CD14-positive monocyte (primary cell): ENCODE results near the gene MBNL2. TPM values are rescaled to one million over a fixed set of nuclear protein-coding genes. Genes with fewer than 3 reads are reported as not detected.

Experiments
- DNase-seq, 3 donors: peaks; one replicate each; pipeline ENCODE4 v3.0.0-alpha.2; 2011 to 2022
- H2AFZ ChIP-seq: 2 replicates; pipeline ENCODE4 v1.6.0; 2012; ENCODE audit warnings: mild to moderate bottlenecking, low read depth, low read length, inconsistent platforms; ENCODE audit not compliant: insufficient read depth, poor library complexity, severe bottlenecking
- H3K27ac ChIP-seq, 2 donors: 1 replicate in 1 of 2; 2 replicates in 1 of 2; pipeline ENCODE4 v1.5.1; 2012 to 2013; ENCODE audit warnings: low read length in 2 of 2, control low read depth in 1 of 2, inconsistent platforms in 1 of 2, low read depth in 1 of 2, mild to moderate bottlenecking in 1 of 2
- H3K27me3 ChIP-seq, 2 donors: one replicate each; pipeline versions ENCODE4 v1.6.0 to v1.6.1; 2011 to 2013; ENCODE audit warnings: low read length in 2 of 2; ENCODE audit not compliant: control insufficient read depth in 2 of 2, insufficient read depth in 2 of 2
- H3K36me3 ChIP-seq, 2 donors: replicated peaks in 1 of 2; 1 replicate in 1 of 2; 2 replicates in 1 of 2; pipeline versions ENCODE4 v1.5.1 to v1.6.1; 2012 to 2013; ENCODE audit warnings: low read length in 2 of 2, control low read depth in 1 of 2, inconsistent platforms in 1 of 2, mild to moderate bottlenecking in 1 of 2; ENCODE audit not compliant: insufficient read depth in 2 of 2, control insufficient read depth in 1 of 2
- H3K4me1 ChIP-seq, 2 donors: 1 replicate in 1 of 2; 2 replicates in 1 of 2; pipeline versions ENCODE4 v1.5.1 to v1.6.1; 2012 to 2013; ENCODE audit warnings: low read length in 2 of 2, control low read depth in 1 of 2, inconsistent platforms in 1 of 2, mild to moderate bottlenecking in 1 of 2, moderate library complexity in 1 of 2; ENCODE audit not compliant: insufficient read depth in 2 of 2, control insufficient read depth in 1 of 2
- H3K4me2 ChIP-seq: replicated peaks from 2 replicates; pipeline ENCODE3; 2012; ENCODE audit warnings: low read length, moderate library complexity, mild to moderate bottlenecking; ENCODE audit not compliant: poor library complexity, severe bottlenecking; ENCODE audit errors: extremely low read depth
- H3K4me3 ChIP-seq, 3 experiments: fragments of 200-600 bp in 1 of 3; sonication (generic) in 1 of 3; replicated peaks in 1 of 3; 1 replicate in 2 of 3; 2 replicates in 1 of 3; pipeline ENCODE4 v1.5.1; 2011 to 2013; ENCODE audit warnings: low read length in 3 of 3, mild to moderate bottlenecking in 3 of 3, control low read depth in 2 of 3, low read depth in 2 of 3, inconsistent platforms in 1 of 3, moderate library complexity in 1 of 3
- H3K79me2 ChIP-seq: 2 replicates; pipeline ENCODE4 v1.6.0; 2012; ENCODE audit warnings: mild to moderate bottlenecking, control low read depth, inconsistent platforms, low read length, moderate library complexity; ENCODE audit not compliant: insufficient read depth
- H3K9ac ChIP-seq: 2 replicates; pipeline ENCODE4 v1.6.0; 2017; ENCODE audit warnings: low read length, mild to moderate bottlenecking; ENCODE audit not compliant: insufficient read depth, poor library complexity, severe bottlenecking
- H3K9me3 ChIP-seq, 2 donors: replicated peaks in 1 of 2; 1 replicate in 1 of 2; 2 replicates in 1 of 2; pipeline versions ENCODE4 v1.5.1 to v1.6.1; 2012 to 2013; ENCODE audit warnings: low read length in 2 of 2, control low read depth in 1 of 2; ENCODE audit not compliant: control insufficient read depth in 1 of 2, insufficient read depth in 1 of 2
- H4K20me1 ChIP-seq: 2 replicates; pipeline ENCODE4 v1.6.0; 2012; ENCODE audit warnings: mild to moderate bottlenecking, low read length, control low read depth, moderate library complexity; ENCODE audit not compliant: insufficient read depth
- H3K27ac Mint-ChIP-seq, 7 donors: one replicate each; pipeline ENCODE4 v1.8.0; 2020; ENCODE audit warnings: mild to moderate bottlenecking in 7 of 7, mixed read lengths in 7 of 7, moderate library complexity in 6 of 7, inconsistent platforms in 2 of 7
- H3K27me3 Mint-ChIP-seq, 3 donors: one replicate each; pipeline ENCODE4 v1.8.0; 2021 to 2022; ENCODE audit warnings: low read depth in 3 of 3, mild to moderate bottlenecking in 3 of 3, mixed read lengths in 3 of 3, moderate library complexity in 3 of 3, inconsistent platforms in 1 of 3
- H3K36me3 Mint-ChIP-seq, 2 donors: one replicate each; pipeline ENCODE4 v1.8.0; 2020; ENCODE audit warnings: mixed read lengths in 2 of 2, inconsistent platforms in 1 of 2, mild to moderate bottlenecking in 1 of 2
- H3K4me1 Mint-ChIP-seq: one replicate; pipeline ENCODE4 v1.8.0; 2020; ENCODE audit warnings: mild to moderate bottlenecking, mixed read lengths
- H3K4me3 Mint-ChIP-seq, 2 donors: one replicate each; pipeline ENCODE4 v1.8.0; 2020; ENCODE audit warnings: mild to moderate bottlenecking in 2 of 2, mixed read lengths in 2 of 2, moderate library complexity in 1 of 2
- H3K9me3 Mint-ChIP-seq, 7 donors: one replicate each; pipeline ENCODE4 v1.8.0; 2020 to 2022; ENCODE audit warnings: mixed read lengths in 7 of 7, mild to moderate bottlenecking in 6 of 7, moderate library complexity in 6 of 7, inconsistent platforms in 2 of 7
- CTCF ChIP-seq: fragments of 200-600 bp; IDR thresholded peaks from one replicate; pipeline ENCODE4 v1.8.0; 2022; ENCODE audit warnings: antibody characterized with exemption, mild to moderate bottlenecking
- WGBS: methylation state at CpG from one replicate; pipeline ENCODE4 v1.1.5; 2013; ENCODE audit warnings: missing lambda C conversion rate; ENCODE audit not compliant: insufficient coverage; 5-methylcytosine and 5-hydroxymethylcytosine counted together
- intact Hi-C, 2 donors: fragments of 100-400 bp; cut with micrococcal nuclease; formaldehyde crosslinking; loops; one replicate each; pipeline versions ENCODE4 v1.15.0 to v1.15.1; 2023
- polyA plus RNA-seq, 3 donors: library from polyadenylated mRNA; depleted of rRNA in 1 of 3; unstranded in 2 of 3; stranded (reverse) in 1 of 3; fragments of 300-500 nt in 2 of 3; fragments of >200 nt in 1 of 3; fragmentation: Illumina TruSeq in 2 of 3; gene quantifications; 1 replicate in 2 of 3; 2 replicates in 1 of 3; pipeline ENCODE4 v1.2.3, GENCODE V29; 2012 to 2021

The MBNL2 gene
- polyA plus RNA-seq, 3 donors = 8.5 to 15.5 (median 13.4) TPM

- peaks cover 0 to 6% of the 10 kb centered on the region in 2 donors for H3K36me3 Mint-ChIP-seq
- DNase-seq = no peak
- H3K27ac ChIP-seq = no peak overlapping the region
- H3K27ac Mint-ChIP-seq = no peak overlapping the region
- H3K9ac ChIP-seq = no peak overlapping the region
- no peak for TF ChIP-seq CTCF
- no peaks in the 10 kb centered on the region for H3K27me3 ChIP-seq
- H3K4me3 ChIP-seq = no peak overlapping the region
- H3K36me3 ChIP-seq = peaks cover 0 to 3% of the 10 kb centered on the region in 2 donors
- no peaks in the 10 kb centered on the region for H3K9me3 Mint-ChIP-seq
- H3K4me2 ChIP-seq = no peak overlapping the region
- no peaks in the 10 kb centered on the region for H3K9me3 ChIP-seq
- no CpG with 5 or more reads among the region's 2 CpGs for WGBS
- peaks cover 16 to 30% of the 10 kb centered on the region in 2 donors for H3K4me1 ChIP-seq
- no peak overlapping the region for H2AFZ ChIP-seq
- H4K20me1 ChIP-seq = peaks cover 9% of the 10 kb centered on the region
- peak overlapping the region in 1 of 2 donors; percentile 24 for H3K4me3 Mint-ChIP-seq
- H3K79me2 ChIP-seq = peaks cover 37% of the 10 kb centered on the region
- H3K27me3 Mint-ChIP-seq = peaks cover 0 to 3% (median 2%) of the 10 kb centered on the region in 3 donors
- H3K4me1 Mint-ChIP-seq = peaks cover 24% of the 10 kb centered on the region
- intact Hi-C loops = loop anchor here (10.0 kb wide), 3 partner anchors 52 to 538 kb away; partner anchors contain the start of gene MBNL2 (in 2 of the 2)
Measured at GRCh38 chr13:97436845-97437244, 214.7 kb downstream of the MBNL2 start.

DNA sequence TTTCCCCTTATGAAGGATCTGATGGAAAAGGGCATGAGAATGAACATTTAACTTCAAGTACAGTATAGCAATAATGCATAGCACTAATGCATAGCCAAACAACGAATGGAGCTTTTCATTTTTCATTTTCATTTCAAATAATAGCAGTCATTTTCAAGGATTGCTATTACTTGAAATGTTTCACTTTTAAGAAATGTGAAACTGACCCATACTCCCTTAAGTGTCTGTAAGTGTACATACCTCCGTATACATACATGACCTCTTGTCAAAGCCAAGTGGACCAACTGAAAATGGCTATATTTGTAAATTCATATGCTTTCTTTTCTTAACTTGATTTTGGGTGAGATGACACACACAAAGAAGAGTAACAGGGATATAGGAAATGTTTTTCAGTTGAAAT lies 215.6 kb downstream of the MBNL2 start:
- no peak overlapping the region for H3K27ac Mint-ChIP-seq
- H3K27ac ChIP-seq = no peak overlapping the region

More for the DNA sequence above, 215.6 kb downstream of the MBNL2 start:
- Mint-ChIP-seq H3K4me3 (no peak overlapping the region), H3K27me3 (peaks cover 0 to 3% (median 2%) of the 10 kb centered on the region in 3 donors), H3K4me1 (peaks cover 20% of the 10 kb centered on the region), H3K36me3 (peaks cover 2 to 6% of the 10 kb centered on the region in 2 donors), H3K9me3 (no peaks in the 10 kb centered on the region)
- Histone ChIP-seq H4K20me1 (peaks cover 9% of the 10 kb centered on the region), H2AFZ (no peak overlapping the region), H3K36me3 (peaks cover 0 to 5% of the 10 kb centered on the region in 2 donors), H3K9me3 (no peaks in the 10 kb centered on the region), H3K4me3 (no peak overlapping the region), H3K79me2 (peaks cover 37% of the 10 kb centered on the region), H3K4me1 (peaks cover 10 to 21% of the 10 kb centered on the region in 2 donors), H3K9ac (no peak overlapping the region), H3K4me2 (no peak overlapping the region), H3K27me3 (no peaks in the 10 kb centered on the region)
- intact Hi-C loops = loop anchor here (10.0 kb wide), 3 partner anchors 53 to 537 kb away; partner anchors contain the start of gene MBNL2 (in 2 of the 2)
- WGBS = no CpG with 5 or more reads among the region's 2 CpGs
- no peak for TF ChIP-seq CTCF
- no peak for DNase-seq
